Muscle of leg (tissue), 11 donors: ENCODE data around the gene ATP8A2. TPM values are rescaled to one million over a fixed set of nuclear protein-coding genes. Genes with fewer than 3 reads are reported as not detected.

Source experiments
- DNase-seq: peaks from one replicate; pipeline ENCODE4 v3.0.0; 2013
- H3K27ac ChIP-seq: one replicate; pipeline ENCODE4 v1.5.1; 2013; ENCODE audit warnings: mild to moderate bottlenecking, low read length, control low read depth
- H3K27me3 ChIP-seq: one replicate; pipeline ENCODE4 v1.6.1; 2013; ENCODE audit warnings: low read length; ENCODE audit not compliant: control insufficient read depth, insufficient read depth
- H3K36me3 ChIP-seq: one replicate; pipeline ENCODE4 v1.6.1; 2013; ENCODE audit warnings: low read length; ENCODE audit not compliant: control insufficient read depth, insufficient read depth
- H3K4me1 ChIP-seq: one replicate; pipeline ENCODE4 v1.6.1; 2013; ENCODE audit warnings: low read length; ENCODE audit not compliant: control insufficient read depth, insufficient read depth
- H3K4me3 ChIP-seq: one replicate; pipeline ENCODE4 v1.5.1; 2013; ENCODE audit warnings: low read length, control low read depth
- H3K9me3 ChIP-seq: replicated peaks from 2 replicates; pipeline ENCODE4 v1.6.1; 2013; ENCODE audit warnings: low read depth, low read length; ENCODE audit not compliant: control insufficient read depth
- WGBS: methylation state at CpG from one replicate; pipeline ENCODE4 v1.1.5; 2013; ENCODE audit warnings: missing lambda C conversion rate; ENCODE audit not compliant: insufficient coverage; 5-methylcytosine and 5-hydroxymethylcytosine counted together
- polyA plus RNA-seq, 8 donors: library from polyadenylated mRNA; unstranded; fragments of 120-200 nt; gene quantifications; one replicate each; pipeline versions ENCODE4 v1.2.1 to v1.2.3, GENCODE V29; 2013; ENCODE audit warnings: inconsistent platforms in 1 of 8, low replicate concordance in 1 of 8; ENCODE audit not compliant: insufficient read length in 8 of 8, insufficient read depth in 1 of 8
- total RNA-seq: library from RNA; stranded (reverse); fragments of 120-200 nt; gene quantifications from one replicate; pipeline ENCODE4 v1.2.4, GENCODE V29; 2013

ATP8A2 gene
- total and polyA plus RNA-seq, 9 donors, result 0.89 to 2.9 (median 1.6) TPM

- Histone ChIP-seq H3K4me3 (no peak overlapping the region), H3K27ac (no peak overlapping the region), H3K9me3 (no peaks in the 10 kb centered on the region), H3K4me1 (peaks cover 9% of the 10 kb centered on the region), H3K36me3 (no peaks in the 10 kb centered on the region), H3K27me3 (no peaks in the 10 kb centered on the region)
- WGBS, result 100% methylated on average over 1 of the region's 8 CpGs
- no peak for DNase-seq
Observed at GRCh38 chr13:25887962-25888655, 516.3 kb downstream of the ATP8A2 start.

- Histone ChIP-seq H3K9me3 (no peaks in the 10 kb centered on the region), H3K4me3 (no peak overlapping the region), H3K36me3 (no peaks in the 10 kb centered on the region), H3K27ac (no peak overlapping the region), H3K4me1 (peaks cover 9% of the 10 kb centered on the region), H3K27me3 (no peaks in the 10 kb centered on the region)
- WGBS, result 18% methylated on average over 2 of the region's 4 CpGs
- no peak for DNase-seq
Observed at GRCh38 chr13:25890671-25891212, 519.0 kb downstream of the ATP8A2 start.

GRCh38 chr13:25898991-25899390 lies 527.2 kb downstream of the ATP8A2 start:
- no peak overlapping the region for H3K27ac ChIP-seq
- H3K36me3 ChIP-seq, result no peaks in the 10 kb centered on the region
- H3K9me3 ChIP-seq, result no peaks in the 10 kb centered on the region
- no peaks in the 10 kb centered on the region for H3K27me3 ChIP-seq
- peaks cover 3% of the 10 kb centered on the region for H3K4me1 ChIP-seq
- 89% methylated on average over 7 of the region's 7 CpGs for WGBS
- DNase-seq, result no peak
- no peak overlapping the region for H3K4me3 ChIP-seq

- Histone ChIP-seq H3K27ac (no peak overlapping the region), H3K36me3 (no peaks in the 10 kb centered on the region), H3K9me3 (no peaks in the 10 kb centered on the region), H3K4me1 (peaks cover 3% of the 10 kb centered on the region), H3K27me3 (no peaks in the 10 kb centered on the region), H3K4me3 (no peak overlapping the region)
- 83% methylated on average over 6 of the region's 6 CpGs for WGBS
- no peak for DNase-seq
Observed at GRCh38 chr13:25899464-25899863, 527.7 kb downstream of the ATP8A2 start.

GRCh38 chr13:25899952-25900351 lies 528.2 kb downstream of the ATP8A2 start:
- Histone ChIP-seq H3K36me3 (no peaks in the 10 kb centered on the region), H3K4me1 (peaks cover 3% of the 10 kb centered on the region), H3K27ac (no peak overlapping the region), H3K4me3 (no peak overlapping the region), H3K9me3 (no peaks in the 10 kb centered on the region), H3K27me3 (no peaks in the 10 kb centered on the region)
- no peak for DNase-seq
- 57% methylated on average over 1 of the region's 1 CpG for WGBS

- DNase-seq, result peak; percentile 69
- Histone ChIP-seq H3K36me3 (no peaks in the 10 kb centered on the region), H3K27ac (no peak overlapping the region), H3K4me1 (peaks cover 7% of the 10 kb centered on the region), H3K9me3 (no peaks in the 10 kb centered on the region), H3K27me3 (no peaks in the 10 kb centered on the region), H3K4me3 (no peak overlapping the region)
- 55% methylated on average over 2 of the region's 10 CpGs for WGBS
Observed at GRCh38 chr13:25901460-25902376, 529.9 kb downstream of the ATP8A2 start.

- Histone ChIP-seq H3K27ac (no peak overlapping the region), H3K36me3 (no peaks in the 10 kb centered on the region), H3K9me3 (no peaks in the 10 kb centered on the region), H3K27me3 (no peaks in the 10 kb centered on the region), H3K4me3 (no peak overlapping the region), H3K4me1 (peaks cover 9% of the 10 kb centered on the region)
- WGBS, result 61% methylated on average over 2 of the region's 6 CpGs
- no peak for DNase-seq
Observed at GRCh38 chr13:25902455-25902854, 530.7 kb downstream of the ATP8A2 start.

GRCh38 chr13:25902891-25903341 lies 531.1 kb downstream of the ATP8A2 start:
- H3K4me1 ChIP-seq, result peaks cover 9% of the 10 kb centered on the region
- DNase-seq, result no peak
- no peaks in the 10 kb centered on the region for H3K27me3 ChIP-seq
- 40% methylated on average over 10 of the region's 11 CpGs for WGBS
- H3K36me3 ChIP-seq, result no peaks in the 10 kb centered on the region
- H3K27ac ChIP-seq, result no peak overlapping the region
- no peak overlapping the region for H3K4me3 ChIP-seq
- no peaks in the 10 kb centered on the region for H3K9me3 ChIP-seq

- DNase-seq, result no peak
- Histone ChIP-seq H3K4me1 (peaks cover 12% of the 10 kb centered on the region), H3K4me3 (no peak overlapping the region), H3K27ac (no peak overlapping the region), H3K9me3 (no peaks in the 10 kb centered on the region), H3K36me3 (no peaks in the 10 kb centered on the region), H3K27me3 (no peaks in the 10 kb centered on the region)
- WGBS, result 93% methylated on average over 6 of the region's 10 CpGs
Observed at GRCh38 chr13:25904830-25905229, 533.1 kb downstream of the ATP8A2 start.

GRCh38 chr13:25905611-25906010 lies 533.8 kb downstream of the ATP8A2 start:
- Histone ChIP-seq H3K4me3 (no peak overlapping the region), H3K27ac (no peak overlapping the region), H3K4me1 (peaks cover 12% of the 10 kb centered on the region), H3K36me3 (no peaks in the 10 kb centered on the region), H3K27me3 (no peaks in the 10 kb centered on the region), H3K9me3 (no peaks in the 10 kb centered on the region)
- WGBS, result 68% methylated on average over 5 of the region's 5 CpGs
- DNase-seq, result no peak
